Naive B cell (primary cell): ENCODE results near the gene SHC3. TPM values are rescaled to one million over a fixed set of nuclear protein-coding genes. Genes with fewer than 3 reads are reported as not detected.

Experiments used
- ATAC-seq, 2 donors: fragments of 150-1000 bp; cut with Tn5 transposase; 2 replicates each; pipeline ENCODE4 v1.10.0; 2021; ENCODE audit warnings: low read depth in 2 of 2, mild to moderate bottlenecking in 2 of 2, moderate library complexity in 2 of 2
- DNase-seq: peaks from one replicate; pipeline ENCODE4 v3.0.0; 2022
- H3K27ac Mint-ChIP-seq, 6 donors: one replicate each; pipeline ENCODE4 v1.8.0; 2020 to 2022; ENCODE audit warnings: mild to moderate bottlenecking in 6 of 6, mixed read lengths in 6 of 6, moderate library complexity in 5 of 6, inconsistent platforms in 2 of 6
- H3K27me3 Mint-ChIP-seq, 3 donors: one replicate each; pipeline ENCODE4 v1.8.0; 2021 to 2022; ENCODE audit warnings: mixed read lengths in 3 of 3, mild to moderate bottlenecking in 1 of 3
- H3K36me3 Mint-ChIP-seq, 2 donors: one replicate each; pipeline ENCODE4 v1.8.0; 2020 to 2022; ENCODE audit warnings: mixed read lengths in 2 of 2, inconsistent platforms in 1 of 2, mild to moderate bottlenecking in 1 of 2
- H3K4me1 Mint-ChIP-seq, 3 donors: one replicate each; pipeline ENCODE4 v1.8.0; 2020 to 2022; ENCODE audit warnings: mixed read lengths in 3 of 3, inconsistent platforms in 1 of 3, mild to moderate bottlenecking in 1 of 3, moderate library complexity in 1 of 3
- H3K4me3 Mint-ChIP-seq, 8 donors: one replicate each; pipeline ENCODE4 v1.8.0; 2020 to 2022; ENCODE audit warnings: mild to moderate bottlenecking in 8 of 8, mixed read lengths in 8 of 8, moderate library complexity in 8 of 8, inconsistent platforms in 2 of 8
- H3K9me3 Mint-ChIP-seq, 7 donors: one replicate each; pipeline ENCODE4 v1.8.0; 2020 to 2022; ENCODE audit warnings: mixed read lengths in 7 of 7, mild to moderate bottlenecking in 5 of 7, inconsistent platforms in 2 of 7, moderate library complexity in 1 of 7
- polyA plus RNA-seq, 6 donors: library from polyadenylated mRNA; unstranded; fragments of 300-500 nt; fragmentation: Illumina TruSeq; gene quantifications; one replicate each; pipeline ENCODE4 v1.2.3, GENCODE V29; 2021; ENCODE audit warnings: low read depth in 6 of 6

SHC3 gene
- polyA plus RNA-seq, 6 donors from 2014 or later, result 0.04 to 0.24 TPM; not detected in 4

- Mint-ChIP-seq H3K9me3 (no peaks in the 10 kb centered on the region), H3K27ac (no peak overlapping the region), H3K27me3 (peaks cover 7 to 18% (median 13%) of the 10 kb centered on the region in 3 donors), H3K4me3 (no peak overlapping the region), H3K36me3 (peaks cover 0 to 5% of the 10 kb centered on the region in 2 donors), H3K4me1 (peaks cover 0 to 1% (median 0%) of the 10 kb centered on the region in 3 donors)
- ATAC-seq (no peak), DNase-seq (no peak)
These were observed 105.2 kb downstream of the SHC3 start for GRCh38 chr9:89073397-89073796.

GRCh38 chr9:89071591-89071990 is 107.0 kb downstream of the SHC3 start:
- DNase-seq (no peak), ATAC-seq (no peak)
- no peak overlapping the region for H3K27ac Mint-ChIP-seq
- H3K9me3 Mint-ChIP-seq, result no peaks in the 10 kb centered on the region
- no peaks in the 10 kb centered on the region for H3K4me1 Mint-ChIP-seq
- H3K4me3 Mint-ChIP-seq, result no peak overlapping the region
- peaks cover 0 to 5% of the 10 kb centered on the region in 2 donors for H3K36me3 Mint-ChIP-seq
- H3K27me3 Mint-ChIP-seq, result peaks cover 7 to 11% (median 10%) of the 10 kb centered on the region in 3 donors

- Mint-ChIP-seq H3K9me3 (no peaks in the 10 kb centered on the region), H3K4me1 (no peaks in the 10 kb centered on the region), H3K36me3 (peaks cover 0 to 5% of the 10 kb centered on the region in 2 donors), H3K27ac (no peak overlapping the region), H3K27me3 (peaks cover 4 to 15% (median 9%) of the 10 kb centered on the region in 3 donors), H3K4me3 (no peak overlapping the region)
- ATAC-seq (no peak), DNase-seq (no peak)
These were observed 111.8 kb downstream of the SHC3 start for GRCh38 chr9:89066835-89067234.

GRCh38 chr9:89065921-89066320 is 112.7 kb downstream of the SHC3 start:
- peaks cover 0 to 5% of the 10 kb centered on the region in 2 donors for H3K36me3 Mint-ChIP-seq
- no peaks in the 10 kb centered on the region for H3K9me3 Mint-ChIP-seq
- ATAC-seq (no peak), DNase-seq (no peak)
- H3K27me3 Mint-ChIP-seq, result peaks cover 0 to 15% (median 9%) of the 10 kb centered on the region in 3 donors
- H3K4me3 Mint-ChIP-seq, result no peak overlapping the region
- H3K4me1 Mint-ChIP-seq, result no peaks in the 10 kb centered on the region
- H3K27ac Mint-ChIP-seq, result peak overlapping the region in 1 of 6 donors; percentile 14

- DNase-seq, result no peak
- Mint-ChIP-seq H3K27ac (no peak overlapping the region), H3K4me3 (no peak overlapping the region), H3K36me3 (no peaks in the 10 kb centered on the region), H3K9me3 (no peaks in the 10 kb centered on the region), H3K27me3 (peaks cover 0 to 11% (median 7%) of the 10 kb centered on the region in 3 donors), H3K4me1 (no peaks in the 10 kb centered on the region)
- no peak for ATAC-seq
These were observed 117.8 kb downstream of the SHC3 start for GRCh38 chr9:89060790-89061189.

GRCh38 chr9:89059925-89060506 is 118.6 kb downstream of the SHC3 start:
- Mint-ChIP-seq H3K36me3 (no peaks in the 10 kb centered on the region), H3K4me3 (no peak overlapping the region), H3K4me1 (no peaks in the 10 kb centered on the region), H3K9me3 (peaks cover 0 to 2% (median 0%) of the 10 kb centered on the region in 7 donors), H3K27me3 (peaks cover 0 to 16% (median 7%) of the 10 kb centered on the region in 3 donors), H3K27ac (no peak overlapping the region)
- DNase-seq, result no peak
- ATAC-seq, result no peak

- Mint-ChIP-seq H3K4me1 (no peaks in the 10 kb centered on the region), H3K4me3 (no peak overlapping the region), H3K9me3 (peaks cover 0 to 2% (median 0%) of the 10 kb centered on the region in 7 donors), H3K27ac (no peak overlapping the region), H3K36me3 (no peaks in the 10 kb centered on the region), H3K27me3 (peaks cover 0 to 14% (median 11%) of the 10 kb centered on the region in 3 donors)
- DNase-seq, result no peak
- ATAC-seq, result no peak
These were observed 119.7 kb downstream of the SHC3 start for GRCh38 chr9:89058906-89059305.

GRCh38 chr9:89054865-89055495 is 123.6 kb downstream of the SHC3 start:
- Mint-ChIP-seq H3K4me3 (no peak overlapping the region), H3K27me3 (peaks cover 8 to 20% (median 14%) of the 10 kb centered on the region in 3 donors), H3K36me3 (no peaks in the 10 kb centered on the region), H3K4me1 (no peaks in the 10 kb centered on the region), H3K9me3 (peaks cover 0 to 2% (median 0%) of the 10 kb centered on the region in 7 donors), H3K27ac (no peak overlapping the region)
- DNase-seq (no peak), ATAC-seq (no peak)

- ATAC-seq, result no peak
- no peak for DNase-seq
- Mint-ChIP-seq H3K27me3 (peaks cover 10 to 23% (median 14%) of the 10 kb centered on the region in 3 donors), H3K4me3 (no peak overlapping the region), H3K9me3 (peaks cover 0 to 2% (median 0%) of the 10 kb centered on the region in 7 donors), H3K36me3 (no peaks in the 10 kb centered on the region), H3K4me1 (no peaks in the 10 kb centered on the region), H3K27ac (peak overlapping the region in 1 of 6 donors; percentile 66)
These were observed 125.3 kb downstream of the SHC3 start for GRCh38 chr9:89053301-89053700.

- Mint-ChIP-seq H3K9me3 (peaks cover 0 to 2% (median 0%) of the 10 kb centered on the region in 7 donors), H3K4me3 (no peak overlapping the region), H3K36me3 (no peaks in the 10 kb centered on the region), H3K4me1 (no peaks in the 10 kb centered on the region), H3K27me3 (peaks cover 13 to 30% (median 16%) of the 10 kb centered on the region in 3 donors), H3K27ac (peak overlapping the region in 1 of 6 donors; percentile 66)
- ATAC-seq (no peak), DNase-seq (no peak)
These were observed 126.0 kb downstream of the SHC3 start for GRCh38 chr9:89052470-89053097.

GRCh38 chr9:89051421-89052025 is 127.1 kb downstream of the SHC3 start:
- ATAC-seq (no peak), DNase-seq (no peak)
- Mint-ChIP-seq H3K4me3 (no peak overlapping the region), H3K36me3 (no peaks in the 10 kb centered on the region), H3K4me1 (no peaks in the 10 kb centered on the region), H3K27ac (no peak overlapping the region), H3K9me3 (peaks cover 0 to 2% (median 0%) of the 10 kb centered on the region in 7 donors), H3K27me3 (peaks cover 13 to 38% (median 24%) of the 10 kb centered on the region in 3 donors)

- DNase-seq (no peak), ATAC-seq (no peak)
- peaks cover 13 to 32% (median 26%) of the 10 kb centered on the region in 3 donors for H3K27me3 Mint-ChIP-seq
- H3K36me3 Mint-ChIP-seq, result no peaks in the 10 kb centered on the region
- no peak overlapping the region for H3K27ac Mint-ChIP-seq
- H3K4me1 Mint-ChIP-seq, result no peaks in the 10 kb centered on the region
- H3K4me3 Mint-ChIP-seq, result no peak overlapping the region
- no peaks in the 10 kb centered on the region for H3K9me3 Mint-ChIP-seq
These were observed 129.0 kb downstream of the SHC3 start for GRCh38 chr9:89049646-89050045.

- Mint-ChIP-seq H3K9me3 (no peaks in the 10 kb centered on the region), H3K4me1 (no peaks in the 10 kb centered on the region), H3K36me3 (no peaks in the 10 kb centered on the region), H3K27me3 (peaks cover 13 to 32% (median 19%) of the 10 kb centered on the region in 3 donors), H3K27ac (no peak overlapping the region), H3K4me3 (no peak overlapping the region)
- DNase-seq (no peak), ATAC-seq (no peak)
These were observed 130.0 kb downstream of the SHC3 start for GRCh38 chr9:89048616-89049015.
